RWPE2 (cell line): Measurements from ENCODE around the gene MAP2K3.

Source experiments
- ATAC-seq: fragments of 200-7000 bp; cut with Tn5 transposase; 3 replicates; pipeline ENCODE4 v1.9.1; 2021; ENCODE audit warnings: low read depth
- DNase-seq: peaks from one replicate; pipeline ENCODE4 v3.0.0-alpha.2; 2020; ENCODE audit warnings: low spot score
- H3K27ac ChIP-seq: fragments of 450-650 bp; 2 replicates; pipeline ENCODE4 v1.5.1; 2017; ENCODE audit warnings: mild to moderate bottlenecking; ENCODE audit not compliant: poor library complexity, severe bottlenecking
- H3K27me3 ChIP-seq: fragments of 250-450 bp; sonication (Bioruptor Pico); 2 replicates; pipeline ENCODE4 v1.5.1; 2021; ENCODE audit warnings: mild to moderate bottlenecking, moderate library complexity; ENCODE audit not compliant: insufficient read depth, poor library complexity, severe bottlenecking
- H3K36me3 ChIP-seq: fragments of 250-450 bp; sonication (Bioruptor Pico); 2 replicates; pipeline ENCODE4 v1.5.1; 2020; ENCODE audit warnings: low read depth, mild to moderate bottlenecking, moderate library complexity
- H3K4me1 ChIP-seq: fragments of 250-450 bp; sonication (Bioruptor Pico); 2 replicates; pipeline ENCODE4 v1.5.1; 2021; ENCODE audit warnings: mild to moderate bottlenecking, moderate library complexity; ENCODE audit not compliant: insufficient read depth, poor library complexity, severe bottlenecking
- H3K4me3 ChIP-seq: fragments of 250-450 bp; sonication (Bioruptor Pico); 2 replicates; pipeline ENCODE4 v1.5.1; 2021; ENCODE audit warnings: mild to moderate bottlenecking, moderate library complexity; ENCODE audit not compliant: severe bottlenecking
- H3K9me3 ChIP-seq: fragments of 250-450 bp; sonication (Bioruptor Pico); 2 replicates; pipeline ENCODE4 v1.5.1; 2021; ENCODE audit warnings: mild to moderate bottlenecking, moderate library complexity; ENCODE audit not compliant: severe bottlenecking
- CTCF ChIP-seq: fragments of 450-650 bp; IDR thresholded peaks from one replicate; pipeline ENCODE4 v1.5.1; 2017; ENCODE audit warnings: mild to moderate bottlenecking, moderate library complexity; ENCODE audit not compliant: poor library complexity, severe bottlenecking

Gene MAP2K3

GRCh38 chr17:21276264-21276588 lies 8.3 kb upstream of the MAP2K3 start:
- Histone ChIP-seq H3K4me3 (no peak overlapping the region), H3K36me3 (no peaks in the 10 kb centered on the region), H3K9me3 (no peaks in the 10 kb centered on the region), H3K27ac (no peak overlapping the region), H3K27me3 (no peaks in the 10 kb centered on the region), H3K4me1 (peaks cover 2% of the 10 kb centered on the region)
- no peak for DNase-seq
- no peak for ATAC-seq
- no peak for TF ChIP-seq CTCF

- Histone ChIP-seq H3K4me1 (peaks cover 6% of the 10 kb centered on the region), H3K27ac (no peak overlapping the region), H3K4me3 (no peak overlapping the region), H3K27me3 (no peaks in the 10 kb centered on the region), H3K36me3 (no peaks in the 10 kb centered on the region), H3K9me3 (no peaks in the 10 kb centered on the region)
- ATAC-seq: no peak
- no peak for TF ChIP-seq CTCF
- no peak for DNase-seq
These were observed 7.2 kb upstream of the MAP2K3 start for GRCh38 chr17:21277332-21277731.

- DNase-seq (no peak), ATAC-seq (no peak)
- Histone ChIP-seq H3K4me3 (no peak overlapping the region), H3K27ac (no peak overlapping the region), H3K36me3 (no peaks in the 10 kb centered on the region), H3K9me3 (no peaks in the 10 kb centered on the region), H3K27me3 (no peaks in the 10 kb centered on the region), H3K4me1 (peaks cover 9% of the 10 kb centered on the region)
- no peak for TF ChIP-seq CTCF
These were observed 5.9 kb upstream of the MAP2K3 start for GRCh38 chr17:21278450-21279197.

GRCh38 chr17:21279198-21279535 lies 5.3 kb upstream of the MAP2K3 start:
- no peak overlapping the region for H3K4me3 ChIP-seq
- no peaks in the 10 kb centered on the region for H3K9me3 ChIP-seq
- no peak for DNase-seq
- TF ChIP-seq CTCF: no peak
- ATAC-seq: no peak
- no peaks in the 10 kb centered on the region for H3K36me3 ChIP-seq
- H3K4me1 ChIP-seq: peaks cover 9% of the 10 kb centered on the region
- H3K27me3 ChIP-seq: no peaks in the 10 kb centered on the region
- no peak overlapping the region for H3K27ac ChIP-seq

GRCh38 chr17:21279582-21279981 lies 4.9 kb upstream of the MAP2K3 start:
- Histone ChIP-seq H3K36me3 (no peaks in the 10 kb centered on the region), H3K4me1 (peaks cover 9% of the 10 kb centered on the region), H3K4me3 (no peak overlapping the region), H3K9me3 (no peaks in the 10 kb centered on the region), H3K27ac (no peak overlapping the region), H3K27me3 (no peaks in the 10 kb centered on the region)
- ATAC-seq (no peak), DNase-seq (no peak)
- no peak for TF ChIP-seq CTCF
